Endothelial cell of umbilical vein (primary cell): ENCODE measurements around the gene TOGARAM2. TPM values are rescaled to one million over a fixed set of nuclear protein-coding genes. Genes with fewer than 3 reads are reported as not detected.

Experiments used
- BruUV-seq: library from RNA; stranded (reverse); fragments of 400-500 nt; replicated peaks from 2 replicates; lab custom pipeline; 2021; lab: Mats Ljungman, UMichigan
- CTCF ChIA-PET: fragments of 300-600, 350-600 bp; sonication (Branson Sonifier 250); formaldehyde crosslinking; loops from one replicate; lab custom pipeline; 2021; ENCODE audit warnings: antibody characterized with exemption, inconsistent platforms; lab: Charles Lee
- POLR2A ChIA-PET: fragments of 300-600, 350-600 bp; sonication (Branson Sonifier 250); formaldehyde crosslinking; loops from one replicate; lab custom pipeline; 2021; ENCODE audit warnings: antibody characterized with exemption, inconsistent platforms; lab: Charles Lee
- DNase-seq: peaks from one replicate; pipeline ENCODE4 v3.0.0-alpha.2; 2011; ENCODE audit warnings: low read depth, low spot score
- FAIRE-seq: peaks from 2 replicates; lab custom pipeline; 2011; peaks lifted over from hg19 to GRCh38; lab: Jason Lieb, UNC
- H2AFZ ChIP-seq: 2 replicates; pipeline ENCODE4 v1.6.0; 2012; ENCODE audit warnings: low read depth, low read length, control low read depth, inconsistent platforms
- H3K27ac ChIP-seq: 2 replicates; pipeline ENCODE4 v1.5.1; 2011; ENCODE audit warnings: low read depth, mild to moderate bottlenecking, control low read depth, low read length, moderate library complexity; ENCODE audit not compliant: insufficient read depth
- H3K27me3 ChIP-seq, 2 experiments: 2 replicates each; pipeline versions ENCODE4 v1.6.0 to v1.6.1; 2011; ENCODE audit warnings: low read length in 2 of 2, mixed read lengths in 1 of 2; ENCODE audit not compliant: control insufficient read depth in 2 of 2, insufficient read depth in 2 of 2
- H3K36me3 ChIP-seq, 2 experiments: 2 replicates in 1 of 2; 3 replicates in 1 of 2; pipeline ENCODE4 v1.5.1; 2011; ENCODE audit warnings: low read length in 2 of 2, mild to moderate bottlenecking in 1 of 2, moderate library complexity in 1 of 2; ENCODE audit not compliant: control insufficient read depth in 2 of 2, insufficient read depth in 2 of 2; ENCODE audit errors: extremely low read depth in 1 of 2
- H3K4me1 ChIP-seq: 3 replicates; pipeline ENCODE4 v1.5.1; 2011; ENCODE audit warnings: mild to moderate bottlenecking, low read length; ENCODE audit not compliant: control insufficient read depth, insufficient read depth; ENCODE audit errors: extremely low read depth
- H3K4me2 ChIP-seq: 2 replicates; pipeline ENCODE4 v1.6.1; 2011; ENCODE audit warnings: low read length, control low read depth, mixed read lengths; ENCODE audit not compliant: insufficient read depth
- H3K4me3 ChIP-seq, 3 experiments: fragments of 200-600 bp in 1 of 3; sonication (generic), shearing (Covaris generic) in 1 of 3; replicated peaks in 1 of 3; 2 replicates each; pipeline ENCODE4 v1.5.1; 2011 to 2016; ENCODE audit warnings: control low read depth in 3 of 3, low read length in 3 of 3, mild to moderate bottlenecking in 2 of 3, inconsistent platforms in 1 of 3, low read depth in 1 of 3, moderate library complexity in 1 of 3; ENCODE audit not compliant: insufficient read depth in 1 of 3
- H3K79me2 ChIP-seq: 2 replicates; pipeline ENCODE4 v1.6.0; 2012; ENCODE audit warnings: low read length, inconsistent platforms; ENCODE audit not compliant: control insufficient read depth, insufficient read depth
- H3K9ac ChIP-seq: replicated peaks from 2 replicates; pipeline ENCODE3; 2011; ENCODE audit warnings: low read length, control low read depth; ENCODE audit not compliant: insufficient read depth; ENCODE audit errors: extremely low read depth
- H3K9me1 ChIP-seq: replicated peaks from 3 replicates; pipeline ENCODE4 v1.6.0; 2011; ENCODE audit warnings: mild to moderate bottlenecking, low read length; ENCODE audit not compliant: control insufficient read depth, insufficient read depth; ENCODE audit errors: extremely low read depth
- H3K9me3 ChIP-seq: replicated peaks from 2 replicates; pipeline ENCODE4 v1.5.1; 2012; ENCODE audit warnings: low read length, inconsistent platforms; ENCODE audit not compliant: control insufficient read depth, insufficient read depth
- H4K20me1 ChIP-seq: replicated peaks from 2 replicates; pipeline ENCODE3; 2011; ENCODE audit warnings: mild to moderate bottlenecking, low read length; ENCODE audit not compliant: control insufficient read depth, insufficient read depth; ENCODE audit errors: extremely low read depth
- CTCF ChIP-seq, 2 donors: IDR thresholded peaks; 1 replicate in 1 of 2; 2 replicates in 1 of 2; pipeline ENCODE4 v1.5.1; 2011; ENCODE audit warnings: low read length in 2 of 2, mild to moderate bottlenecking in 2 of 2, moderate library complexity in 2 of 2, control low read depth in 1 of 2, inconsistent platforms in 1 of 2, low read depth in 1 of 2; ENCODE audit not compliant: insufficient read depth in 1 of 2; ENCODE audit errors: extremely low read depth in 1 of 2
- FOS ChIP-seq: IDR thresholded peaks from 2 replicates; pipeline ENCODE4 v1.6.1; 2011; ENCODE audit warnings: mild to moderate bottlenecking, low read length, moderate library complexity, borderline replicate concordance; ENCODE audit not compliant: insufficient read depth
- GATA2 ChIP-seq: IDR thresholded peaks from 2 replicates; pipeline ENCODE4 v1.7.0; 2011; ENCODE audit warnings: low read depth, mild to moderate bottlenecking, moderate library complexity, mixed read lengths, low read length; ENCODE audit not compliant: insufficient read length, insufficient read depth
- JUN ChIP-seq: IDR thresholded peaks from 2 replicates; pipeline ENCODE4 v1.6.1; 2011; ENCODE audit warnings: borderline replicate concordance, low read depth; ENCODE audit not compliant: insufficient read length, insufficient read depth
- MYC ChIP-seq: IDR thresholded peaks from one replicate; pipeline ENCODE4 v1.6.1; 2011; ENCODE audit warnings: mild to moderate bottlenecking, low read depth, low read length
- dilution Hi-C: fragments of 300-500 bp; cut with MboI; formaldehyde crosslinking; loops from one replicate; pipeline ENCODE4 v1.15.0; 2019; ENCODE audit warnings: low sequenced_read_pairs; ENCODE audit not compliant: extremely low pct_ligation_motif_present
- intact Hi-C: fragments of 100-400 bp; cut with micrococcal nuclease; formaldehyde crosslinking; loops from one replicate; pipeline ENCODE4 v1.10.0; 2022
- polyA plus RNA-seq, 4 experiments: library from polyadenylated mRNA; depleted of rRNA in 3 of 4; stranded (reverse) in 3 of 4; unstranded in 1 of 4; fragments of >200 nt; gene quantifications; 2 replicates each; pipeline versions ENCODE4 v1.2.1 to v1.2.3, GENCODE V29; 2011 to 2012; ENCODE audit warnings: missing spikeins in 1 of 4
- small RNA-seq: library from RNA; depleted of rRNA; stranded (forward); fragments of <200 nt; gene quantifications from one replicate; pipeline ENCODE3, GENCODE V24; 2012; ENCODE audit warnings: low replicate concordance, low read depth; ENCODE audit not compliant: insufficient read depth, insufficient read length
- total RNA-seq: library from RNA; stranded (reverse); gene quantifications from 2 replicates; pipeline ENCODE4 v1.2.3, GENCODE V29; 2021

Gene TOGARAM2
- total and polyA plus RNA-seq, 2 donors (not counting 3 experiments of a cell fraction or from before 2014, with no cell fraction given) = not detected

GRCh38 chr2:29100564-29100963 is 119.5 kb downstream of the TOGARAM2 start:
- Histone ChIP-seq H3K36me3 (no peaks in the 10 kb centered on the region), H2AFZ (no peak overlapping the region), H3K4me2 (no peak overlapping the region), H3K27ac (no peak overlapping the region), H3K9me1 (no peaks in the 10 kb centered on the region), H3K9ac (no peak overlapping the region), H3K27me3 (no peaks in the 10 kb centered on the region), H3K4me1 (no peaks in the 10 kb centered on the region), H4K20me1 (no peaks in the 10 kb centered on the region), H3K79me2 (no peaks in the 10 kb centered on the region), H3K9me3 (no peaks in the 10 kb centered on the region), H3K4me3 (no peak overlapping the region)
- dilution Hi-C loops = no loop called here
- TF ChIP-seq MYC (no peak), FOS (no peak), GATA2 (no peak), CTCF (IDR thresholded peaks at IDR 0.05; ENCODE audit: extremely low read depth in 1 of 2, insufficient read depth in 1 of 2, low read depth in 1 of 2, low read length in 2 of 2) (no peak), JUN (no peak)
- FAIRE-seq (no peak), DNase-seq (no peak)
- POLR2A ChIA-PET = no interaction called here
- no TSS peak for BruUV-seq
- intact Hi-C loops = no loop called here
- CTCF ChIA-PET = no interaction called here

Small RNA genes within 50 kb of the gene (small RNA-seq; reads per million reads assigned to genes)
- gene RF00019 = not detected

Other genes starting within 250 kb of the TOGARAM2 start
- 157 and 163 TPM in 2 replicates for gene PPP1CB, start 229.5 kb upstream of the TOGARAM2 start, total RNA-seq
- 18.7 and 29.8 TPM in 2 replicates for gene PPP1CB, start 229.5 kb upstream of the TOGARAM2 start, polyA plus RNA-seq
- gene SPDYA, start 170.5 kb upstream of the TOGARAM2 start, total RNA-seq = 0.92 and 1.6 TPM in 2 replicates
- 0.06 TPM in 2 replicates for gene SPDYA, start 170.5 kb upstream of the TOGARAM2 start, polyA plus RNA-seq
- gene TRMT61B, start 111.0 kb upstream of the TOGARAM2 start, total RNA-seq = 13.6 and 14.9 TPM in 2 replicates
- 4.2 and 4.6 TPM in 2 replicates for gene TRMT61B, start 111.0 kb upstream of the TOGARAM2 start, polyA plus RNA-seq
- 60.6 and 65.0 TPM in 2 replicates for gene WDR43, start 86.6 kb upstream of the TOGARAM2 start, total RNA-seq
- 17.5 and 23.7 TPM in 2 replicates for gene WDR43, start 86.6 kb upstream of the TOGARAM2 start, polyA plus RNA-seq
- not detected in 2 replicates for gene PCARE, start 93.2 kb downstream of the TOGARAM2 start, total RNA-seq
- not detected in 2 replicates for gene PCARE, start 93.2 kb downstream of the TOGARAM2 start, polyA plus RNA-seq
- 21.7 and 24.0 TPM in 2 replicates for gene CLIP4, start 134.1 kb downstream of the TOGARAM2 start, total RNA-seq
- 6.7 and 9.2 TPM in 2 replicates for gene CLIP4, start 134.1 kb downstream of the TOGARAM2 start, polyA plus RNA-seq